ENCODE data around the gene USP32. TPM values are rescaled to one million over a fixed set of nuclear protein-coding genes. Genes with fewer than 3 reads are reported as not detected.

USP32 gene
- total and polyA plus RNA-seq, 2 donors (not counting 3 experiments of a cell fraction or from before 2014, with no cell fraction given) = 15.7 to 52.9 TPM

DNA sequence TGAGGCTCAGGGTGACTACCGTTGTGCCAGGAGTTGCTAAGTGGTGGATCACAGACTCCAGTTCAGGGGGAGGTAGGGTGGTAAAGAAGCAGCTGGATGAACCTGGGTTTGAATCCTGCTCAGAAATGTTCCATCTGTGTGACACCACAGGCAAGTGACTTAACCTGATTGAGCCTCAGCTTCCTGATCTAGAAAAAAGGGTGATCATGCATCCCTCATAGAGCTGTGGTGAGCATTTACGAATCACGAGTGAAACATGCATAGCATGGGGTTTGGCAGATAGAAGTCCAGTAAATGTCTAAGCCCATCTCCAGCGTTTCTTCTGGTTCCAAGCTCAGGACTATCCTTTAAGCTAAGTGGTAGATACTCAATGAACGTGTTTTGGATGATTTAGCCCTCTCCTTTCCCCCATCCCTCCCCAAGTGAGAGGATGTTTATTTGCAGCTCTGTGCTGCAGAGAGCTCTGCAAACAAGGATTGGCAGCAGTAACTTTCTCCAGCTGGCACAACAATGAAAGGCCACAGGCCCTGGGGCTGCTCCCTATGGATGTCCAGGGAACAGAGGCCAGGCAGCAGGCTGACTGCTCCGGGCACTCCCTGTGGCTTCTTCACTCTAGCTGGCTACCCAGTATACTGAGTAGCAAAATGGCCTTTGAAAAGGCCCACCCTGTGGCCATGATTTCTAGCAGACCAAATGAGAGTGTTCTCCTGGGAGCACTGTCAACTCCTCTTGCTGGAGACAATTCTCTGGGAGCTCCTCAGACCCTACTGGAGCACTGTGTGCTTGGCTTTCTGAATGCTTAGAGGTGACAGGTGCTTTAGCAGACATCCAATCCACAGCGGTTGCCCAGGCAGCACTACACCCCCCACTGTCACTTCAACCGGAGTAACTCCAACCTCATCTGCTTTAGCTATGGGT is 220.8 kb downstream of the USP32 start:
- Histone ChIP-seq H3K27me3 (ENCODE audit: control insufficient read depth in 2 of 2, insufficient read depth in 2 of 2, low read length in 2 of 2) (no peaks in the 10 kb centered on the region), H3K9me1 (replicated peaks; ENCODE audit: control insufficient read depth, extremely low read depth, insufficient read depth, low read length) (no peaks in the 10 kb centered on the region), H3K79me2 (ENCODE audit: control insufficient read depth, insufficient read depth, low read length) (no peaks in the 10 kb centered on the region), H3K27ac (ENCODE audit: insufficient read depth, low read depth, low read length) (peak overlapping the region; percentile 48), H3K4me1 (ENCODE audit: control insufficient read depth, extremely low read depth, insufficient read depth, low read length) (peaks cover 20% of the 10 kb centered on the region), H3K36me3 (ENCODE audit: control insufficient read depth in 2 of 2, extremely low read depth in 1 of 2, insufficient read depth in 2 of 2, low read length in 2 of 2) (no peaks in the 10 kb centered on the region), H3K9me3 (replicated peaks; ENCODE audit: control insufficient read depth, insufficient read depth, low read length) (no peaks in the 10 kb centered on the region), H2AFZ (ENCODE audit: low read depth, low read length) (no peak overlapping the region), H3K4me2 (ENCODE audit: insufficient read depth, low read length) (no peak overlapping the region), H3K9ac (replicated peaks; ENCODE audit: extremely low read depth, insufficient read depth, low read length) (no peak overlapping the region), H3K4me3 (replicated peaks in 1 of 3; ENCODE audit: insufficient read depth in 1 of 3, low read depth in 1 of 3, low read length in 3 of 3) (no peak overlapping the region), H4K20me1 (replicated peaks; ENCODE audit: control insufficient read depth, extremely low read depth, insufficient read depth, low read length) (no peaks in the 10 kb centered on the region)
- FAIRE-seq (no peak), DNase-seq (ENCODE audit: low read depth, low spot score) (peak; percentile 71)
- intact Hi-C loops (cut with micrococcal nuclease) = loop anchor here (1.0 to 5.0 kb wide), 2 partner anchors 28 to 221 kb away; partner anchors contain the start of gene USP32
- TF ChIP-seq JUN (IDR thresholded peaks at IDR 0.05; ENCODE audit: borderline replicate concordance, insufficient read depth, insufficient read length, low read depth) (no peak), POLR2AphosphoS5 (IDR thresholded peaks at IDR 0.05; ENCODE audit: insufficient read depth, low read depth, low read length) (no peak), MAX (IDR thresholded peaks at IDR 0.05; ENCODE audit: insufficient read depth, insufficient read length) (no peak), GATA2 (IDR thresholded peaks at IDR 0.05; ENCODE audit: insufficient read depth, insufficient read length, low read depth, low read length) (no peak), EZH2 (IDR thresholded peaks at IDR 0.05; ENCODE audit: borderline replicate concordance, low read depth, low read length, severe bottlenecking) (no peak), MYC (IDR thresholded peaks at IDR 0.05; ENCODE audit: low read depth, low read length) (no peak), POLR2A (IDR thresholded peaks at IDR 0.05; ENCODE audit: low read depth, low read length) (no peak), FOS (IDR thresholded peaks at IDR 0.05; ENCODE audit: borderline replicate concordance, insufficient read depth, low read length) (no peak)
- TF ChIP-seq, protein P1, sequence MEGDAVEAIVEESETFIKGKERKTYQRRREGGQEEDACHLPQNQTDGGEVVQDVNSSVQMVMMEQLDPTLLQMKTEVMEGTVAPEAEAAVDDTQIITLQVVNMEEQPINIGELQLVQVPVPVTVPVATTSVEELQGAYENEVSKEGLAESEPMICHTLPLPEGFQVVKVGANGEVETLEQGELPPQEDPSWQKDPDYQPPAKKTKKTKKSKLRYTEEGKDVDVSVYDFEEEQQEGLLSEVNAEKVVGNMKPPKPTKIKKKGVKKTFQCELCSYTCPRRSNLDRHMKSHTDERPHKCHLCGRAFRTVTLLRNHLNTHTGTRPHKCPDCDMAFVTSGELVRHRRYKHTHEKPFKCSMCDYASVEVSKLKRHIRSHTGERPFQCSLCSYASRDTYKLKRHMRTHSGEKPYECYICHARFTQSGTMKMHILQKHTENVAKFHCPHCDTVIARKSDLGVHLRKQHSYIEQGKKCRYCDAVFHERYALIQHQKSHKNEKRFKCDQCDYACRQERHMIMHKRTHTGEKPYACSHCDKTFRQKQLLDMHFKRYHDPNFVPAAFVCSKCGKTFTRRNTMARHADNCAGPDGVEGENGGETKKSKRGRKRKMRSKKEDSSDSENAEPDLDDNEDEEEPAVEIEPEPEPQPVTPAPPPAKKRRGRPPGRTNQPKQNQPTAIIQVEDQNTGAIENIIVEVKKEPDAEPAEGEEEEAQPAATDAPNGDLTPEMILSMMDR (IDR thresholded peaks at IDR 0.05; ENCODE audit: extremely low read depth in 1 of 2, insufficient read depth in 1 of 2, low read depth in 1 of 2, low read length in 2 of 2) = no peak
- dilution Hi-C loops (cut with MboI; ENCODE audit: extremely low pct_ligation_motif_present, low sequenced_read_pairs) = no loop called here
- POLR2A ChIA-PET = interaction anchor here (0.9 kb wide), 1 partner anchor 9 kb away, joined by 3 read pairs; no protein-coding TSS in a partner anchor
- CTCF ChIA-PET = interaction anchor here (0.7 to 3.5 kb wide), 6 partner anchors 10 to 60 kb away, joined by 3 to 42 read pairs (median 4); no protein-coding TSS in a partner anchor
- TSS peak; percentile 87 for BruUV-seq (replicated peaks)

Measured in endothelial cell of umbilical vein (primary cell).